Measurements from ENCODE around the gene EIF2D.

EIF2D gene

DNA sequence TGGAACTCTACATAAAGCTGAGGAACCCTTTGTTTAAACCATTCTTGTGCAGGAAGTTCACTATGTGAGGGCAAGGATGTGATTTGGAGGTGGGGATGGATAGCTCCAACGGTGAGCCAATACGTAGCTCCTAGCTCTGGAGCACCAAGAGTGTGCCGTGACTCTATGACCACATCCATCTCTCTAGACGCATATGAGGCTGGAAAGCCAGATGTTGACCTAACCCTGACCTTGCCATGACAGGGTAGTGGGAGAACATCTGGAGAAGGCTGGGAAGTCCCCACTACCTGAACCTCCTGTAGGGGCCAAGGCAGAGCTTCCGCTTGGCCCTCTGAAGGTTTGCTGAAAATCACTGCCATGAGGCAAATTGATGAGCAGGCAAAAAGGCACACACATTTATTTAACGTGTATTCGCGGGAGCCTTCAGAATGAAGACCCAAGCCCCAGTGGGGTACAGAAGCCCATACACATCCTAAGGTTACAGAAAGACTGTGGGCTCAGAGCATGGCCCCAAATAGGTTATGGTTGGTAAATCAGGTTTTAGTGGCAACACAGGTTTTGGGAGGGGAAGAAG is 43.4 kb downstream of the EIF2D start:
- no peak for DNase-seq

GRCh38 chr1:206568256-206568655 is 44.0 kb downstream of the EIF2D start:
- DNase-seq: no peak

DNA sequence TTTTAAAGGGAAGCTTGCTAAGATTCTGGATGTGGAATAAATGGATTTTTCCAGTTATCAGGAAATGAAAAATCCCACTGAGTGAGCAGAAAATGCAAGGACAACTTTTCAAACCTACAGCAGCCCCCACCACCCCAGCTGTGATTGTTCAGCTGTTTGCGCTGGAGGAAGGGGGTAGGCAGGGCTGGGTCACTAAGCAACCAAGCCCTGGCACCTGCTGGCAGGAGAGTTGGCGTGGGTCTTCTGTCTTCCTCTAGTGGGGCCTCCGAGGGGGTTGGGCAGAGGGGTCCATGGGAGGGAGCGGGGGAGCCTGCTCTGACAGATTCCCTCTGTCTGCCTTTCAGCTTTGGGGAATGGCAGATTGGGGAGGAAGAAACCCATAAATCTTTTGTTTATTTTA is 45.3 kb downstream of the EIF2D start:
- peak; percentile 54 for DNase-seq

DNA sequence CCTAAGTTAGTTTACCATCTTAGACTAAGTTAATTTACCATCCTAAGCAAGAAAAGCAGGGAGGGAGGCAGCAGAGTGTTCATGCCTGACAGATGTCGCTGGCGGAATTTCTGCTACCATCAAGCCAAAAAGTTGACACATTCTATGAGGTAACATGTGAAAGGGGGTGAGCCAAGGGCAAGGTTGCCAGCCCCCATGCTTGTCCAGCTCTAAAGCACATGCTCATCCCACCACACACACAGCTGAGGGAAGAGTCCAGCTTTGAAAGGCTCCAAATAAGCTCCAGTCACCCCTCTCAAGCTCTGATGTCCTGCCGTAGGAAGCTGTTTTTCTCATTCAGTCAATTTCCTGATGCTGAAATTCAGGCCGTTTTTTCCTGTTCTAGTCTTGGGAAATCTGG is 46.3 kb downstream of the EIF2D start:
- DNase-seq: no peak

DNA sequence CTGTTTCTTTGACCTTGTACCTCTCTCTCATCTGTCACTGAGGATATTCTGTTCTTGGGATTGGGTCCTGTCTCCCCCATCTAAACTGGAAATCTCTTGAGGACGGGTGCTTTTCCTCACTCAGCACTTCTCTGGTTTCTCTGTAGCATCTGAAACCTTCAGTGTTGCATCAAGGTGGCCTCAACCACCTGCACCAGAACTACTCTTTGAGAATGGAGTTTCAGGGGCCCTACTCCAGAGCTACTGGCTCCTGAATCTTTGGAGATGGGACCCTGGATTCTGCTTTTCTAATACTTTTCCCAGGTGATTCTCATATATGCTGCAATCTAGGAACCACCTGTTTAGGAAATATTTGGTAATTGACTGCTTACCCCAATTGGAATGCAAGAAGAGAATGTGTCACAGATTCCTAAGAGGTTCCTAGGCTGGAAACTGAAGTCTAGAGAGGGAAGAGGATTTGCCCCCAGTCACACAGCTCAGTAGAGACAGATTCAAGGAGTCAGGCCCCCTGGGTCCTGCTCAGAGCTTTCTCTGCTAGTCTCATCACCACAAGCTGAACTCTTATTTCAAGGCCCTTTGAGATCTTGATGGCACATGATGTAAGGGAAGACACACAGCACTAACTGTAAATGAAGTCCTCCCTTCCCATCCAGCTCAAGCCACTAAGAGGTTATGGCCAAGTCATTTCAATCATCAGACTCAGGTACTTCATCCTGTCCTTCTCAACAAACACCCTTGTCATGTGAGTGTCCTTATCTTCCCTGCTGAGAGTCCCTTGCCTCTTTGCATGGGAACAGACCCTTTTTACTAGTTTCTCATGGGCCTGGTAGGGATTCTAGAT is 48.7 kb downstream of the EIF2D start:
- no peak for DNase-seq

- no peak for DNase-seq
These were observed 52.1 kb downstream of the EIF2D start for GRCh38 chr1:206560007-206560716.

DNA sequence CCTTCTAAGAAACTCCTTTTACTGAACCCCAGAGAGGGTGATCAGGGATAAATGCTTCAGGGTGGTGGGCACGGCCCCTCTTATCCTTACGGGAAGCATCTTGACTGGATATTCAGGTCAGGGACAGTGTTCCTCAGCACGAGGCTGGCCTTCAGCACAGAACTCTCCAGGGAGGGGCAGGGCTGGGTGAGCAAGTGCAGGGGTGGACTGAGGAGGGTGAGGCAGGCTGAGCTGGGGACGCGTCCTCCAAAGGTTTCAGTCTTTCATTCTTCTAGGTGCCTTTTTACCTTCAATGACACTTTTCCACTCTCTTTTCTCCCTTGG is 52.6 kb downstream of the EIF2D start:
- no peak for DNase-seq

DNA sequence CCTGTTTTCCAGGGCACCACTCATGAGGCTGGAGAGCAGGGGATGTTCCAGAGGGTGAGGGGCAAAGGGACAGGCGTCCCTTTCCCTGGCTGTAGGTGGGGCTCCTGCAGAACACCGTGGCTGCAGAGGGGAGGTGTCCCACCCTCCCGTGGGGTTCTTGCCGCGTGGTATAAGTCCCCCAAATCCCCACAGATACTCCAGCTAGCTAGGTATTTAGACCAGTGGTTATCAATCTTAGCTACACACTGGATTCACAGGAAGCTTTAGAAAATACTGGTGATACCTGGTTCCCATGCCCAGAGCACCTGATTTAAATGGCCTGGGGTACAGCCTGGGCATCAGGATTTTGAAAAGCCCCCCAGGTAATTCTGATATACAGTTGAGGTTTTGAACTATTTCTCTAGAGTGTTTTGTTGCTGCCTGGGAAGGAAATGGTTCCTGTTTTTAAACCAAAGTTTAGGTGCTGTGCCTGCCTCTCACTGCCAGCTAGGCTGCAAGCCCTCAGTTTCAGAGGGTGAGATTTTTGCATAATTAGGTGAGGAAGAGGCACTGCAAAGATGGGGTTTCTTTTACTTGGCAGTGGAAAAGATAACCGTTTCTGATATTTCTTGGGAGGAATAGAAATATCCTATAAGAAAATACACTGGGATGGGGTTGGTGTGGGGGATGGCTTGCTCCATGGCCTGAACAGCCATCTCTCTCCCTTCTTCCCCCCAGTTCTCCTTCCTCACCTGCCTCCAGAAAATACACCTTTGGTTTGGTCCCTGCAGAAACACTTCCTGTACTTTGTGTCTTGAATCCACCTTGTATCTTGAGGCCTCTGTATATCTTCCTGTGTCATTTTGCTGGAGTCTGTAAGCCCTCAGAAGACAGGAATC is 53.2 kb downstream of the EIF2D start:
- no peak for DNase-seq

GRCh38 chr1:206557636-206558473 is 54.4 kb downstream of the EIF2D start:
- peak; percentile 12 for DNase-seq

DNA sequence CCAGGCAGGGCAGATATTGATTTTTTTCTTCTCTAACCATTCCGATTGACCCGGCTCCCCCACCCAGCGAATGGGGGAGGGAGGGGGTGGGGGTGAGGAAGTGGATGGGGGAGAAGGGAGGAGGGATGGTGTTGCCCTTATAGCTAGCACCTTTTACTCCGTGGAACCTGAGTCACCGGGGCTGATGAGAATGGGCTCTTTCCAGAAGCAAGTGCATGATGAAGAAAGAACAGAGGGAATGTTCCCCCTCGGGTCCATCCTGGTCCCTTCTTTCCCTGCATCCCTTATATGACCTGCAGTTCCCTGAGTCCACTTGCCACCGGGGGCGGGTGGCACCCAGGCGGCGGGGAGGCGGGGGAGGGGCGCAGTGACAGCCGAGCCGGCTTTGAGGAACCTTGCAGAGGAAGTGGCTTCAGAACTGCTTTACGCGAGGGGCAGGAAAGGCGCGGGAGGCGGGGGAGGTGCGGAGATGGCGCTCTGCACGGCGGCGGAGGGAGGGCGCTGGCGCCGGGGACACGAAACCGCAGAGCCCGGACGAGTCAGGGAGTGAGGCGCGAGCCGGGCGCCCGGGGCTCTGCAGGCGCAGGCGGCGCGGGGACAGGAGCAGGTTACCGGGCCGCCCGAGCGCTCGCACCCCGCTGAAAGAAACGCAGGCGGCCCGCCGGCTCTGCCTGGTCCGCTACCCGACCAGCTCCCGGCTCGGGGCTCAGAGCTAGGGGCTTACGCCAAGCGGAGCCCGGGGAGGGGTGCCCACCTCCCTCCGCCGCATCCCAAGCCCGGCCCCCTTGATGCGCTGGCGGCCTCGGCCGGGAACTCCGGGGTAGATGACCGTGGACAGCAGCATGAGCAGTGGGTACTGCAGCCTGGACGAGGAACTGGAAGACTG is 55.3 kb downstream of the EIF2D start:
- DNase-seq: peak; percentile 78

GRCh38 chr1:206556047-206556749 is 56.1 kb downstream of the EIF2D start:
- peak; percentile 10 for DNase-seq

DNA sequence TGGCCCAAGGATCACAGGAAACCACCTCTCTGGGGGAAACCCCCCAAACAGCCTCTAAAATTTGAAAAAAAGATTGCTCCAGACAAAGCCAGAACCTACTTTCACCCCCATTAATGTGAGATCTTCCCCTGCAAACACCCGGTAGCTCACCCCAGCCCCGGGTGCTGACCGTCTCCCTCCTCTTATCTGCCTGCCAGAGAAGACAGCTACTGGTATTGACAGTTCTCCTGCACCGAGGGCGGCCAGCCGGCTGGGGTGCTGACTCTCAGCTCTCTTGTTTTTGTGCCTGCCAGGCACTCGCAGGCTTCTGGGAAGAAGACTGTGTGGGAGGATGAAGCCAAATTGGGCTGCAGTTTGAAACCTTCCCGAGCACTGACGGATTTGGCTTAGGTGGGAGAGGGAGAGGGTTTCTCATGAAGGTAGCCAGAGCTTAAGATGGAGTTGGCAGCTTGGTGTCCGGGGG is 56.8 kb downstream of the EIF2D start:
- no peak for DNase-seq

GRCh38 chr1:206554701-206555472 is 57.4 kb downstream of the EIF2D start:
- DNase-seq: no peak

DNA sequence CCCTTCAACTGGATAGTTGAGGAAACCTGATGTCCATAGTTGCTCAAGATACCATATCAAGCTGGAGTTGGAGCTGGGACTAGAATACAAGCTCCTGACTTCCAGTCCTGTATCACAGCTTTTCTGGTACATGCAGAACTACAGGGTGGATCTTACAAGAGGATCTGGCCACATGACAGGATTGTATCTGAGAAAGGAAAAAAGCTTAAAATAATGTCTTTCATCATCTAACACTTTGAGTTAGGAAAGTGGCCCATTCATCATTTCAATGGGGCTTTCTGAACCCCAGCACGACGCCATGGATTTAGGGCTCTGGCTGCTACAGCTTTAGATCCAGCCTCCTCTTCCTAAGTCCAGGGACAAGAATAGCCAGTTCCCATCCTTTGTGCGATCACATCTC is 58.1 kb downstream of the EIF2D start:
- no peak for DNase-seq

- no peak for DNase-seq
These were observed 60.3 kb downstream of the EIF2D start for GRCh38 chr1:206551986-206552326.

DNA sequence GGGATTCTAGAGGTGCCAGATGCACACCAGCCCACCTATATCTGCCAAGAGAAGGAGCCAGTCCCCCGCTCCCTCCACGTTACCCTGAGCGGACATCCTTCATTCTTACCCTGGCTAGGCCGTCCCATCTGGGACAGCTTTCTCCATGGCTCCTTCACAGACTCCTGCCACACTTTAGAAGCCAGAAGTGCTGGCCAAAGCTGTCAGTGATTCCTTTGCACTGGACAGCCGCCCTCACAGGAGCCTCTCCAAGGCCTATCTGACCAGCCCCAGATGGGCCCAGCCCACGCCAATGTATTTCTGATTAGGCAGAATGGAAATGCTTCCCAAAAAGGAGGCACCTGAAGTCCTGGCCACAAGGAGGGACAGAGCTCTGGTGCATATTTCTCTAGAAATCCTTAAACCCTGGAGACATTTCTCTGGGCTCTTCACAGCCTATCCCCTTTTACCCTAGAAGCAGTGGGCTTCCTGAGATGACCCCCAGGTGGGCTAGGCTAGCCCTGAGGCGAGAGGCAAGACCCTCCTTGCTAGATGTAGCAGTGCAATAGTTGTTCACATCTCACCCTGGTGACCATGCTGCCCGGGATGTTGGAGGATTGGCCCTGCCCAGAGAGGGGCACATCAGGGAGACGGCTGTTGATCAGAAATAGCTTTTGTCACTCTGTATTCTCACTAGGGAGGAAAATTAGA is 60.8 kb downstream of the EIF2D start:
- no peak for DNase-seq

DNA sequence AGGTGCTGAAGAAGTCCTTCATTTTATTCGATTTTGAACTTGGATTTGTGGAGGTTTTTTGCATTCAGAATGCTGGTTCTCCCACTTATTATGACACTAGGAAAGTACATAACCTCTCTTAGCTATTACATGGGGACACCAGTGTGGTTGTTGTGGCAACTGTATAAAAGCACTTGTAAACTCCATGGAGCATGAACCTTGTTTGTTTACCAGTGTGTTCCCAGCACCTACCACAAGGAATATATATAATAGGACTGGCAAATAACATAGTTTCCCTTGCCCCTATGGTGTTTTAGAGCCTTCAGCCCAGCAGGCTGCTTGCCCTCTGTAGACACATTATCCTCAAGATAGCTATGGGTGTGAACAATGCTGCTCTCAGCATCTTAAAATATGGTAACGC is 61.8 kb downstream of the EIF2D start:
- no peak for DNase-seq

- DNase-seq: no peak
These were observed 65.2 kb downstream of the EIF2D start for GRCh38 chr1:206547104-206547503.

GRCh38 chr1:206545351-206545750 is 66.9 kb downstream of the EIF2D start:
- no peak for DNase-seq

Data from COR-L47 (cell line).